Liver (tissue), 9 donors: Measurements from ENCODE around the gene TNRC6B. TPM values are rescaled to one million over a fixed set of nuclear protein-coding genes. Genes with fewer than 3 reads are reported as not detected.
"Not testable (repeated sequence)": the region's sequence is repeated elsewhere in the genome, so short reads cannot be mapped to it uniquely, and the experiment has no call there.

Source experiments
- DNase-seq: peaks from one replicate; pipeline ENCODE4 v3.0.0-alpha.2; 2017; ENCODE audit warnings: low spot score
- H3K27ac ChIP-seq, 2 donors: one replicate each; pipeline ENCODE4 v1.7.0; 2013; ENCODE audit warnings: inconsistent platforms in 2 of 2, low read length in 2 of 2, control low read depth in 1 of 2, low read depth in 1 of 2, mild to moderate bottlenecking in 1 of 2
- H3K27me3 ChIP-seq, 4 donors: one replicate each; pipeline versions ENCODE4 v1.6.1 to v1.7.0; 2013; ENCODE audit warnings: low read length in 3 of 4, inconsistent platforms in 1 of 4, mild to moderate bottlenecking in 1 of 4, moderate library complexity in 1 of 4; ENCODE audit not compliant: control insufficient read depth in 4 of 4, insufficient read depth in 4 of 4
- H3K36me3 ChIP-seq, 4 donors: one replicate each; pipeline versions ENCODE4 v1.6.1 to v1.7.0; 2013; ENCODE audit warnings: low read length in 3 of 4, mild to moderate bottlenecking in 3 of 4, low read depth in 1 of 4, moderate library complexity in 1 of 4; ENCODE audit not compliant: control insufficient read depth in 4 of 4, insufficient read depth in 3 of 4
- H3K4me1 ChIP-seq, 4 donors: one replicate each; pipeline versions ENCODE4 v1.6.1 to v1.7.0; 2013; ENCODE audit warnings: low read length in 3 of 4, mild to moderate bottlenecking in 3 of 4, moderate library complexity in 1 of 4; ENCODE audit not compliant: control insufficient read depth in 4 of 4, insufficient read depth in 4 of 4
- H3K4me3 ChIP-seq, 3 donors: one replicate each; pipeline versions ENCODE4 v1.6.1 to v1.7.0; 2013; ENCODE audit warnings: low read length in 3 of 3, control low read depth in 1 of 3, low read depth in 1 of 3, mild to moderate bottlenecking in 1 of 3
- H3K9ac ChIP-seq, 2 donors: one replicate each; pipeline ENCODE4 v1.7.0; 2013; ENCODE audit warnings: low read length in 2 of 2, mild to moderate bottlenecking in 2 of 2, moderate library complexity in 2 of 2, control low read depth in 1 of 2, low read depth in 1 of 2
- H3K9me3 ChIP-seq, 4 donors: one replicate each; pipeline versions ENCODE4 v1.6.1 to v1.7.0; 2013; ENCODE audit warnings: low read length in 3 of 4; ENCODE audit not compliant: control insufficient read depth in 4 of 4
- EGR1 ChIP-seq, 2 donors: IDR thresholded peaks; 2 replicates each; pipeline ENCODE4 v1.6.1; 2016 to 2018; ENCODE audit warnings: antibody characterized with exemption in 2 of 2, low read depth in 2 of 2
- FOXA1 ChIP-seq: IDR thresholded peaks from 2 replicates; pipeline ENCODE4 v1.6.1; 2016; ENCODE audit warnings: antibody characterized with exemption
- FOXA2 ChIP-seq: IDR thresholded peaks from 2 replicates; pipeline ENCODE4 v1.6.1; 2016; ENCODE audit warnings: antibody characterized with exemption
- GABPA ChIP-seq, 2 donors: IDR thresholded peaks in 1 of 2; conservative IDR thresholded peaks in 1 of 2; 2 replicates each; pipeline ENCODE4 v1.6.1; 2016; ENCODE audit warnings: antibody characterized with exemption in 2 of 2, mild to moderate bottlenecking in 1 of 2, moderate library complexity in 1 of 2
- HNF4A ChIP-seq, 2 donors: conservative IDR thresholded peaks; 2 replicates each; pipeline ENCODE4 v1.6.1; 2016; ENCODE audit warnings: antibody characterized with exemption in 2 of 2, mild to moderate bottlenecking in 2 of 2
- HNF4G ChIP-seq: IDR thresholded peaks from 2 replicates; pipeline ENCODE4 v1.6.1; 2016; ENCODE audit warnings: antibody characterized with exemption
- JUND ChIP-seq, 2 donors: IDR thresholded peaks; 2 replicates each; pipeline ENCODE4 v1.6.1; 2016; ENCODE audit warnings: antibody characterized with exemption in 2 of 2
- NR2F2 ChIP-seq: IDR thresholded peaks from 2 replicates; pipeline ENCODE4 v1.6.1; 2016; ENCODE audit warnings: antibody characterized with exemption
- RAD21 ChIP-seq, 2 donors: IDR thresholded peaks; 2 replicates each; pipeline ENCODE4 v1.6.1; 2016; ENCODE audit warnings: antibody characterized with exemption in 2 of 2, mild to moderate bottlenecking in 2 of 2
- RXRA ChIP-seq, 2 donors: IDR thresholded peaks; 2 replicates each; pipeline ENCODE4 v1.6.1; 2017 to 2018; ENCODE audit warnings: antibody characterized with exemption in 2 of 2, mild to moderate bottlenecking in 1 of 2
- SP1 ChIP-seq: IDR thresholded peaks from 2 replicates; pipeline ENCODE4 v1.6.1; 2018; ENCODE audit warnings: antibody characterized with exemption, mild to moderate bottlenecking
- TAF1 ChIP-seq: conservative IDR thresholded peaks from 2 replicates; pipeline ENCODE4 v1.6.1; 2016; ENCODE audit warnings: antibody characterized with exemption, mild to moderate bottlenecking
- YY1 ChIP-seq: IDR thresholded peaks from 2 replicates; pipeline ENCODE4 v1.6.1; 2016; ENCODE audit warnings: antibody characterized with exemption, mild to moderate bottlenecking
- WGBS: extraction: QIAGEN DNeasy Blood & Tissue Kit; methylation state at CpG from one replicate; pipeline ENCODE4 v1.1.7; 2013; 5-methylcytosine and 5-hydroxymethylcytosine counted together
- polyA plus RNA-seq, 2 donors: library from polyadenylated mRNA; stranded (reverse) in 1 of 2; unstranded in 1 of 2; fragments of 200-250 nt in 1 of 2; fragments of >200 nt in 1 of 2; fragmentation: Nextera tagmentation in 1 of 2; extraction: Ambion mirVana in 1 of 2; gene quantifications; one replicate each; pipeline versions ENCODE4 v1.2.1 to v1.2.3, GENCODE V29; 2013 to 2015
- total RNA-seq, 2 donors: library from RNA; depleted of rRNA; stranded (reverse); fragments of >200 nt; gene quantifications; one replicate each; pipeline ENCODE4 v1.2.3, GENCODE V29; 2014
- TF ChIP-seq, protein P1 (sequence below): IDR thresholded peaks from 2 replicates; pipeline ENCODE4 v1.6.1; 2016; ENCODE audit warnings: antibody characterized with exemption
- TF ChIP-seq, protein P2 (sequence below): IDR thresholded peaks from 2 replicates; pipeline ENCODE4 v1.6.1; 2016; ENCODE audit warnings: antibody characterized with exemption, mild to moderate bottlenecking
- TF ChIP-seq, protein P3 (sequence below): fragments of 150-350 bp; IDR thresholded peaks from 2 replicates; pipeline ENCODE4 v1.5.1; 2017; ENCODE audit warnings: improper control_type of control experiment, low read depth, low read length; ENCODE audit not compliant: missing input control
- TF ChIP-seq, protein P4 (sequence below): IDR thresholded peaks from 2 replicates; pipeline ENCODE4 v1.6.1; 2016; ENCODE audit warnings: antibody characterized with exemption
- TF ChIP-seq, protein P5 (sequence below): IDR thresholded peaks from 2 replicates; pipeline ENCODE4 v1.6.1; 2016; ENCODE audit warnings: antibody characterized with exemption
- donor health status: healthy.
- donor health status: healthy.
- donor health status: healthy.
- donor health status: healthy.
- donor health status: healthy.

The TNRC6B gene
- total and polyA plus RNA-seq, 4 donors = 4.6 to 39.1 (median 26.4) TPM

DNA sequence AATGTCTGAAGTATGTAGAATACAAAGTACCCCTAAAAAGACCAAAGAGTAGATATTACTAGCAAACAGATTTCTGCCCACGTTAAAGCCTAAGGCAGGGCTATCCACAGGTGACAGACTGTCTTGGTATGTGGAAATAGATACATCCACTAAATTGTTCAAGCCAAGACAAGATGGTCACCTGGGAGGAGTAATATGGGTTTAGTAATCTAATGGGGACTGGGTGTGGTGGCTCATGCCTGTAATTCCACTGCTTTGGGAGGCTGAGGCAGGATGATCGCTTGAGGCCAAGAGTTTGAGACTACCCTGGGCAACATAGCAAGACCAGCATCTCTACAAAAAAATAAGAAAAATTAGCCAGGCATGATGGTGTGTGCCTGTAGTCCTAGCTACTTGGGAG lies 200.2 kb downstream of the TNRC6B start:
- Histone ChIP-seq H3K4me3 (no peak overlapping the region), H3K9me3 (no peaks in the 10 kb centered on the region), H3K9ac (no peak overlapping the region), H3K36me3 (peaks cover 0 to 2% (median under 1%) of the 10 kb centered on the region in 4 donors), H3K27me3 (no peaks in the 10 kb centered on the region), H3K27ac (no peak overlapping the region), H3K4me1 (no peaks in the 10 kb centered on the region)
- no peak for TF ChIP-seq HNF4A (conservative IDR thresholded peaks at IDR 0.05)
- no peak for TF ChIP-seq YY1
- no peak for TF ChIP-seq HNF4G
- TF ChIP-seq, protein P1, sequence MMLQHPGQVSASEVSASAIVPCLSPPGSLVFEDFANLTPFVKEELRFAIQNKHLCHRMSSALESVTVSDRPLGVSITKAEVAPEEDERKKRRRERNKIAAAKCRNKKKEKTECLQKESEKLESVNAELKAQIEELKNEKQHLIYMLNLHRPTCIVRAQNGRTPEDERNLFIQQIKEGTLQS = no peak
- TF ChIP-seq, protein P2, sequence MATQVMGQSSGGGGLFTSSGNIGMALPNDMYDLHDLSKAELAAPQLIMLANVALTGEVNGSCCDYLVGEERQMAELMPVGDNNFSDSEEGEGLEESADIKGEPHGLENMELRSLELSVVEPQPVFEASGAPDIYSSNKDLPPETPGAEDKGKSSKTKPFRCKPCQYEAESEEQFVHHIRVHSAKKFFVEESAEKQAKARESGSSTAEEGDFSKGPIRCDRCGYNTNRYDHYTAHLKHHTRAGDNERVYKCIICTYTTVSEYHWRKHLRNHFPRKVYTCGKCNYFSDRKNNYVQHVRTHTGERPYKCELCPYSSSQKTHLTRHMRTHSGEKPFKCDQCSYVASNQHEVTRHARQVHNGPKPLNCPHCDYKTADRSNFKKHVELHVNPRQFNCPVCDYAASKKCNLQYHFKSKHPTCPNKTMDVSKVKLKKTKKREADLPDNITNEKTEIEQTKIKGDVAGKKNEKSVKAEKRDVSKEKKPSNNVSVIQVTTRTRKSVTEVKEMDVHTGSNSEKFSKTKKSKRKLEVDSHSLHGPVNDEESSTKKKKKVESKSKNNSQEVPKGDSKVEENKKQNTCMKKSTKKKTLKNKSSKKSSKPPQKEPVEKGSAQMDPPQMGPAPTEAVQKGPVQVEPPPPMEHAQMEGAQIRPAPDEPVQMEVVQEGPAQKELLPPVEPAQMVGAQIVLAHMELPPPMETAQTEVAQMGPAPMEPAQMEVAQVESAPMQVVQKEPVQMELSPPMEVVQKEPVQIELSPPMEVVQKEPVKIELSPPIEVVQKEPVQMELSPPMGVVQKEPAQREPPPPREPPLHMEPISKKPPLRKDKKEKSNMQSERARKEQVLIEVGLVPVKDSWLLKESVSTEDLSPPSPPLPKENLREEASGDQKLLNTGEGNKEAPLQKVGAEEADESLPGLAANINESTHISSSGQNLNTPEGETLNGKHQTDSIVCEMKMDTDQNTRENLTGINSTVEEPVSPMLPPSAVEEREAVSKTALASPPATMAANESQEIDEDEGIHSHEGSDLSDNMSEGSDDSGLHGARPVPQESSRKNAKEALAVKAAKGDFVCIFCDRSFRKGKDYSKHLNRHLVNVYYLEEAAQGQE = no peak
- TF ChIP-seq, protein P3, sequence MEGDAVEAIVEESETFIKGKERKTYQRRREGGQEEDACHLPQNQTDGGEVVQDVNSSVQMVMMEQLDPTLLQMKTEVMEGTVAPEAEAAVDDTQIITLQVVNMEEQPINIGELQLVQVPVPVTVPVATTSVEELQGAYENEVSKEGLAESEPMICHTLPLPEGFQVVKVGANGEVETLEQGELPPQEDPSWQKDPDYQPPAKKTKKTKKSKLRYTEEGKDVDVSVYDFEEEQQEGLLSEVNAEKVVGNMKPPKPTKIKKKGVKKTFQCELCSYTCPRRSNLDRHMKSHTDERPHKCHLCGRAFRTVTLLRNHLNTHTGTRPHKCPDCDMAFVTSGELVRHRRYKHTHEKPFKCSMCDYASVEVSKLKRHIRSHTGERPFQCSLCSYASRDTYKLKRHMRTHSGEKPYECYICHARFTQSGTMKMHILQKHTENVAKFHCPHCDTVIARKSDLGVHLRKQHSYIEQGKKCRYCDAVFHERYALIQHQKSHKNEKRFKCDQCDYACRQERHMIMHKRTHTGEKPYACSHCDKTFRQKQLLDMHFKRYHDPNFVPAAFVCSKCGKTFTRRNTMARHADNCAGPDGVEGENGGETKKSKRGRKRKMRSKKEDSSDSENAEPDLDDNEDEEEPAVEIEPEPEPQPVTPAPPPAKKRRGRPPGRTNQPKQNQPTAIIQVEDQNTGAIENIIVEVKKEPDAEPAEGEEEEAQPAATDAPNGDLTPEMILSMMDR = no peak
- TF ChIP-seq JUND (IDR thresholded peaks at IDR 0.05) = no peak
- TF ChIP-seq RXRA (IDR thresholded peaks at IDR 0.05) = no peak
- TF ChIP-seq, protein P4, sequence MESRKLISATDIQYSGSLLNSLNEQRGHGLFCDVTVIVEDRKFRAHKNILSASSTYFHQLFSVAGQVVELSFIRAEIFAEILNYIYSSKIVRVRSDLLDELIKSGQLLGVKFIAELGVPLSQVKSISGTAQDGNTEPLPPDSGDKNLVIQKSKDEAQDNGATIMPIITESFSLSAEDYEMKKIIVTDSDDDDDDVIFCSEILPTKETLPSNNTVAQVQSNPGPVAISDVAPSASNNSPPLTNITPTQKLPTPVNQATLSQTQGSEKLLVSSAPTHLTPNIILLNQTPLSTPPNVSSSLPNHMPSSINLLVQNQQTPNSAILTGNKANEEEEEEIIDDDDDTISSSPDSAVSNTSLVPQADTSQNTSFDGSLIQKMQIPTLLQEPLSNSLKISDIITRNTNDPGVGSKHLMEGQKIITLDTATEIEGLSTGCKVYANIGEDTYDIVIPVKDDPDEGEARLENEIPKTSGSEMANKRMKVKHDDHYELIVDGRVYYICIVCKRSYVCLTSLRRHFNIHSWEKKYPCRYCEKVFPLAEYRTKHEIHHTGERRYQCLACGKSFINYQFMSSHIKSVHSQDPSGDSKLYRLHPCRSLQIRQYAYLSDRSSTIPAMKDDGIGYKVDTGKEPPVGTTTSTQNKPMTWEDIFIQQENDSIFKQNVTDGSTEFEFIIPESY = no peak
- TF ChIP-seq TAF1 = no peak
- TF ChIP-seq GABPA (IDR thresholded peaks at IDR 0.05 in 1 of 2, conservative IDR thresholded peaks at IDR 0.05 in 1 of 2) = no peak
- TF ChIP-seq FOXA1 = no peak
- no peak for TF ChIP-seq SP1
- TF ChIP-seq RAD21 (IDR thresholded peaks at IDR 0.05) = no peak
- TF ChIP-seq FOXA2 = no peak
- TF ChIP-seq, protein P5, sequence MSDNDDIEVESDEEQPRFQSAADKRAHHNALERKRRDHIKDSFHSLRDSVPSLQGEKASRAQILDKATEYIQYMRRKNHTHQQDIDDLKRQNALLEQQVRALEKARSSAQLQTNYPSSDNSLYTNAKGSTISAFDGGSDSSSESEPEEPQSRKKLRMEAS = no peak
- no peak for TF ChIP-seq EGR1 (IDR thresholded peaks at IDR 0.05; ENCODE audit: low read depth in 2 of 2)
- no peak for TF ChIP-seq NR2F2
- DNase-seq = no peak
- WGBS = 93% methylated on average over 2 of the region's 2 CpGs

DNA sequence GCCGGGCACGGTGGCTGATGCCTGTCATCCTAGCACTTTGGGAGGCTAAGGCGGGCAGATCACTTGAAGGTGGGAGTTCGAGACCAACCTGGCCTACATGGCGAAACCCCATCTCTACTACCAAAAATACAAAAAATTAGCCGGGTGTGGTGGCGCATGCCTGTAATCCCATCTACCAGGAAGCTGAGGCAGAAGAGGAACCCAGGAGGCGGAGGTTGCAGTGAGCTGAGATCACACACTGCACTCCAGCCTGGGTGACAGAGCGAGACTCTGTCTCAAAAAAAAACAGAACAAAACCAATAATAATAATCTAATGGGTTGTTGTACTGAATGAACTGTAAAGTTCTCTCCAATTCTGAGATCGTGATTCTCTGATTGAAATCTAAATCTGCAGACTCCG lies 200.7 kb downstream of the TNRC6B start:
- DNase-seq, H3K4me1 ChIP-seq, H3K36me3 ChIP-seq, H3K9me3 ChIP-seq, H3K9ac ChIP-seq, H3K27ac ChIP-seq, H3K27me3 ChIP-seq, H3K4me3 ChIP-seq: not testable (repeated sequence)
- 94% methylated on average over 11 of the region's 11 CpGs for WGBS
